Smooth muscle cell of the coronary artery (primary cell): ENCODE data around the gene CD1E. TPM values are rescaled to one million over a fixed set of nuclear protein-coding genes. Genes with fewer than 3 reads are reported as not detected.

Experiments
- total RNA-seq: library from RNA; depleted of rRNA; stranded (reverse); fragments of >200 nt; gene quantifications from 2 replicates; pipeline ENCODE4 v1.2.3, GENCODE V29; 2014; ENCODE audit warnings: low replicate concordance

CD1E gene
- not detected in 2 replicates for total RNA-seq

GRCh38 chr1:158353303-158354075 lies at the start of gene CD1E:
TSS of gene CD1E (plus strand) at chr1:158353894. CDS start at chr1:158353989, 95 bp downstream.

GRCh38 chr1:158331481-158332150 lies 22.1 kb upstream of the CD1E start, which contains the start of gene CD1B:
TSS of gene CD1B (minus strand) at chr1:158331531. CDS start at chr1:158331423, 108 bp downstream.

GRCh38 chr1:158398818-158399514 lies 45.3 kb downstream of the CD1E start, which contains the start of gene OR10T2:
TSS of gene OR10T2 (minus strand) at chr1:158399466. CDS start at chr1:158399466, 0 bp downstream.

Other genes starting within 250 kb of the CD1E start
- gene CD1D, start 173.0 kb upstream of the CD1E start, total RNA-seq = 0.12 and 0.23 TPM in 2 replicates
- not detected in 2 replicates for gene CD1A, start 99.5 kb upstream of the CD1E start, total RNA-seq
- not detected in 2 replicates for gene CD1C, start 64.0 kb upstream of the CD1E start, total RNA-seq
- not detected in 2 replicates for gene CD1B, start 22.4 kb upstream of the CD1E start, total RNA-seq
- gene OR10T2, start 45.6 kb downstream of the CD1E start, total RNA-seq = not detected in 2 replicates
- gene OR10K2, start 72.3 kb downstream of the CD1E start, total RNA-seq = not detected in 2 replicates
- not detected in 2 replicates for gene OR10K1, start 107.9 kb downstream of the CD1E start, total RNA-seq
- gene OR10R2, start 118.3 kb downstream of the CD1E start, total RNA-seq = not detected in 2 replicates
- gene OR6Y1, start 200.5 kb downstream of the CD1E start, total RNA-seq = not detected in 2 replicates
- not detected in 2 replicates for gene OR6P1, start 216.7 kb downstream of the CD1E start, total RNA-seq
- not detected in 2 replicates for gene OR10X1, start 226.0 kb downstream of the CD1E start, total RNA-seq